Measurements from ENCODE around the gene INPP5K. TPM values are rescaled to one million over a fixed set of nuclear protein-coding genes. Genes with fewer than 3 reads are reported as not detected.
A peak's percentile ranks its signal among the peaks of the same experiment; 100 is the strongest.

The INPP5K gene
- total and polyA plus RNA-seq, 2 donors (not counting 1 experiment from before 2014, with no cell fraction given) = 53.8 to 77.9 TPM

DNA sequence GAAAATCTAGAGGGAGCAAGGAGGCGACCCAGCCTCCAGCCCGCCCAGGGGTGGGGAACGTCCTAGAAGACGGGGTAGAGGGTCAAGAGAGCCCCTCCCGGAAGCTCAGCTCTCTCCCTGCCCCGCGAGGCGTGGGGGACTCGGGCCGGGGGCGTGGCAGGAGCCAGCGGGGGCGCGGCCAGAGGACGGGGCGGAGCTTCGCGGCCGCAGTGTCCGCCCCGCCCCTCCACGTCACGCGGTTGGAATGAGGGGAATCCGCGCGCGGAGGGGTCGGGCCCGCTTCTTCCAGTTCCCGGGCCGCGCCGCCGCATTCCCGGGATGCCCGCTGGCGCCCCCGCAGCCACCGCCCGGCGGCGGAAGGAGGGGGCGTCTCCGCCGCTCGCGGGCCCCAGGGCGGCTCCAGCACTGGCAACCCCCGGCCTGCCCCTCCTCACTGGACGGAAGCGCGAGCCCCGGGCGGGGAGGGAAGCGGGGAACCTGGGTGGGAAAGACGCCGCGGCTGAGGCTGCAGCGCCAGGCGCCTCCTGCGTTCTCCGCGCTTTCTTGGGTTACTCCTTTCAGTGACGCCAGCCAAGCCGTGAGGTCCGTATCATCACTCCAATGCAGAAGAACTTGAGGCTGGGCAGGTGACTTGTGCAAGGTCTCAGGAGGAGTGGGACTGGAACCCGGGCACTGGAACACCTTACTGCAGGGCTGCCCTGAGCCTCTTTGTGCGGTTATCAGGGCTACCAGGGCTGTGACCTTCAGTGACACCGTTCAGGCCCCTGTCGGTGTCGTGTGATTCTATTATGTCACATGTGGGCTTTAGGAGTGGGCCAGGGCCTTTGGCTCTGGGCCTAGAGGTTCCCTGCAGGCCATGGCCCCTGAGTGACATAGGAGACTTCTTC lies 28.2 kb downstream of the INPP5K start:
- Mint-ChIP-seq H3K27ac (peak overlapping the region; percentile 91), H3K4me1 (peaks cover 54% of the 10 kb centered on the region), H3K4me3 (peak overlapping the region; percentile 87), H3K27me3 (no peaks in the 10 kb centered on the region), H3K9me3 (ENCODE audit: insufficient read depth) (no peaks in the 10 kb centered on the region)
- Histone ChIP-seq H3K79me2 (ENCODE audit: control insufficient read depth, insufficient read depth, low read length) (peaks cover 24% of the 10 kb centered on the region), H4K20me1 (ENCODE audit: control insufficient read depth, insufficient read depth, low read length, poor library complexity, severe bottlenecking) (peaks cover 26% of the 10 kb centered on the region), H3K4me2 (replicated peaks; ENCODE audit: low read depth, low read length, poor library complexity, severe bottlenecking) (peak overlapping the region; percentile 98), H3K4me1 (ENCODE audit: control insufficient read depth in 2 of 2, insufficient read depth in 2 of 2, low read length in 2 of 2) (peaks cover 35 to 64% of the 10 kb centered on the region in 2 donors), H3K27me3 (replicated peaks in 1 of 4; ENCODE audit: control extremely low read depth in 1 of 4, control insufficient read depth in 3 of 4, insufficient read depth in 4 of 4, low read length in 3 of 4) (peaks cover 0 to 5% (median 0%) of the 10 kb centered on the region in 4 experiments), H2AFZ (ENCODE audit: insufficient read depth, low read depth, low read length, poor library complexity, severe bottlenecking) (peak overlapping the region; percentile 65), H3K9ac (ENCODE audit: low read length) (peak overlapping the region; percentile 72), H3K27ac (ENCODE audit: low read length in 2 of 2) (peak overlapping the region; percentile 81 to 90), H3K9me3 (ENCODE audit: control extremely low read depth in 1 of 3, control insufficient read depth in 2 of 3, insufficient read depth in 1 of 3, low read length in 2 of 3) (no peaks in the 10 kb centered on the region), H3K4me3 (ENCODE audit: control extremely low read depth in 1 of 5, extremely low read depth in 1 of 5, insufficient read depth in 1 of 5, low read depth in 2 of 5, low read length in 4 of 5) (peak overlapping the region; percentile 31 to 83 (median 68)), H3K36me3 (replicated peaks in 1 of 2; ENCODE audit: control extremely low read depth in 1 of 2, control insufficient read depth in 1 of 2, extremely low read depth in 1 of 2, insufficient read depth in 2 of 2, low read length in 1 of 2) (peaks cover 0 to 4% of the 10 kb centered on the region in 2 experiments)
- DNase-seq = peak; percentile 88
- CTCF ChIA-PET = interaction anchor here (0.5 to 3.6 kb wide), 9 partner anchors 25 to 126 kb away, joined by 3 to 23 read pairs (median 4); partner anchors contain the start of gene INPP5K
- 5% methylated on average over 72 of the region's 72 CpGs for WGBS (ENCODE audit: insufficient coverage)
- TF ChIP-seq, protein P1, sequence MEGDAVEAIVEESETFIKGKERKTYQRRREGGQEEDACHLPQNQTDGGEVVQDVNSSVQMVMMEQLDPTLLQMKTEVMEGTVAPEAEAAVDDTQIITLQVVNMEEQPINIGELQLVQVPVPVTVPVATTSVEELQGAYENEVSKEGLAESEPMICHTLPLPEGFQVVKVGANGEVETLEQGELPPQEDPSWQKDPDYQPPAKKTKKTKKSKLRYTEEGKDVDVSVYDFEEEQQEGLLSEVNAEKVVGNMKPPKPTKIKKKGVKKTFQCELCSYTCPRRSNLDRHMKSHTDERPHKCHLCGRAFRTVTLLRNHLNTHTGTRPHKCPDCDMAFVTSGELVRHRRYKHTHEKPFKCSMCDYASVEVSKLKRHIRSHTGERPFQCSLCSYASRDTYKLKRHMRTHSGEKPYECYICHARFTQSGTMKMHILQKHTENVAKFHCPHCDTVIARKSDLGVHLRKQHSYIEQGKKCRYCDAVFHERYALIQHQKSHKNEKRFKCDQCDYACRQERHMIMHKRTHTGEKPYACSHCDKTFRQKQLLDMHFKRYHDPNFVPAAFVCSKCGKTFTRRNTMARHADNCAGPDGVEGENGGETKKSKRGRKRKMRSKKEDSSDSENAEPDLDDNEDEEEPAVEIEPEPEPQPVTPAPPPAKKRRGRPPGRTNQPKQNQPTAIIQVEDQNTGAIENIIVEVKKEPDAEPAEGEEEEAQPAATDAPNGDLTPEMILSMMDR (IDR thresholded peaks at IDR 0.05) = no peak
- no peak for TF ChIP-seq EZH2 (IDR thresholded peaks at IDR 0.05; ENCODE audit: borderline replicate concordance, insufficient read depth, low read depth, low read length, poor library complexity, severe bottlenecking)
- ATAC-seq (ENCODE audit: low read depth) = peak; percentile 32
- intact Hi-C loops (cut with micrococcal nuclease) = loop anchor here (1.0 to 5.0 kb wide), 3 partner anchors 25 to 307 kb away; no protein-coding TSS in a partner anchor
- POLR2A ChIA-PET = interaction anchor here (0.6 to 3.9 kb wide), 9 partner anchors 9 to 161 kb away, joined by 3 to 23 read pairs (median 4); partner anchors contain the start of genes INPP5K, SLC43A2 and YWHAE

Measured in B cell (primary cell).